ENCODE measurements around the gene EDC3.

DNA sequence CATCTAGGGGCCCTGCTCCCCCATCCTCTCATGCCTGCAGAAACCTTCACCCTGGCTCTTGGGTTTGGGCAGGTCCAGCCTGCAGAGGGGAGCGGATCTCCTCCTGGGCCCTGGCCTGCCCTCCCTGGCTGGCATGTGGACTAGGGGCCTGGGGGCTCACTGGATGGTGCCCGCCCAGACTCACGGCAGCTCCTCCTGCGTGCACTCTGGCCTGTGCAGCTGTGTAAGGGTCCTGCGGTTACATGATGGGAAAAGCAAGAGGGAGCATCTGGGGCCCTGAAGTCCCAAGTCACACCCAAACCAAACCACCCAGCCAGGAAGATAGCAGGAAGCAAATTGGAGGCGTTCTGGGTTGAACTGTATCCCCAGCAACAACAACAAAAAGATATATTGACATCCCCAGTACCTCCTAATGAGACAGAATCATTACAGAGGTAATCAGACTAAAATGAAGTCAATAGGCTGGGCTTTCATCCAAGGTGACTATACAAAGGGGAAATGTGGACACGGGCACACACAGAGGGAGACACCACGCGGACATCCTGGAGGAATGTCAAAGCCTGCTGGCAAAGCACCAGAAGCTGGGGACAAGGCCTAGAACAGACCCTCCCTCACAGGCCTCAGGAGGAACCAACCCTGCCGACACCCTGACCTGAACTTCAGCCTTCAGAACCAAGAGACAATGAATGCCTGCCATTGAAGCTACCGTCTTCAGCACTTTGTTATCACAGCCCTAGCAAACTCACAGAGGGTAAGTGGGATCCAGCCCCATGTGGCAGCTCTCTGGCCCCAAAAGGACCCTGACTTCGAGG lies 90.6 kb downstream of the EDC3 start:
- TF ChIP-seq, protein P1, sequence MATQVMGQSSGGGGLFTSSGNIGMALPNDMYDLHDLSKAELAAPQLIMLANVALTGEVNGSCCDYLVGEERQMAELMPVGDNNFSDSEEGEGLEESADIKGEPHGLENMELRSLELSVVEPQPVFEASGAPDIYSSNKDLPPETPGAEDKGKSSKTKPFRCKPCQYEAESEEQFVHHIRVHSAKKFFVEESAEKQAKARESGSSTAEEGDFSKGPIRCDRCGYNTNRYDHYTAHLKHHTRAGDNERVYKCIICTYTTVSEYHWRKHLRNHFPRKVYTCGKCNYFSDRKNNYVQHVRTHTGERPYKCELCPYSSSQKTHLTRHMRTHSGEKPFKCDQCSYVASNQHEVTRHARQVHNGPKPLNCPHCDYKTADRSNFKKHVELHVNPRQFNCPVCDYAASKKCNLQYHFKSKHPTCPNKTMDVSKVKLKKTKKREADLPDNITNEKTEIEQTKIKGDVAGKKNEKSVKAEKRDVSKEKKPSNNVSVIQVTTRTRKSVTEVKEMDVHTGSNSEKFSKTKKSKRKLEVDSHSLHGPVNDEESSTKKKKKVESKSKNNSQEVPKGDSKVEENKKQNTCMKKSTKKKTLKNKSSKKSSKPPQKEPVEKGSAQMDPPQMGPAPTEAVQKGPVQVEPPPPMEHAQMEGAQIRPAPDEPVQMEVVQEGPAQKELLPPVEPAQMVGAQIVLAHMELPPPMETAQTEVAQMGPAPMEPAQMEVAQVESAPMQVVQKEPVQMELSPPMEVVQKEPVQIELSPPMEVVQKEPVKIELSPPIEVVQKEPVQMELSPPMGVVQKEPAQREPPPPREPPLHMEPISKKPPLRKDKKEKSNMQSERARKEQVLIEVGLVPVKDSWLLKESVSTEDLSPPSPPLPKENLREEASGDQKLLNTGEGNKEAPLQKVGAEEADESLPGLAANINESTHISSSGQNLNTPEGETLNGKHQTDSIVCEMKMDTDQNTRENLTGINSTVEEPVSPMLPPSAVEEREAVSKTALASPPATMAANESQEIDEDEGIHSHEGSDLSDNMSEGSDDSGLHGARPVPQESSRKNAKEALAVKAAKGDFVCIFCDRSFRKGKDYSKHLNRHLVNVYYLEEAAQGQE (IDR thresholded peaks at IDR 0.05; ENCODE audit: unreplicated experiment): no peak
- TF ChIP-seq EZH2 (IDR thresholded peaks at IDR 0.05; ENCODE audit: low read depth, unreplicated experiment) (no peak), EZH2phosphoT487 (IDR thresholded peaks at IDR 0.05; ENCODE audit: unreplicated experiment) (no peak)
- TF ChIP-seq, protein P2, sequence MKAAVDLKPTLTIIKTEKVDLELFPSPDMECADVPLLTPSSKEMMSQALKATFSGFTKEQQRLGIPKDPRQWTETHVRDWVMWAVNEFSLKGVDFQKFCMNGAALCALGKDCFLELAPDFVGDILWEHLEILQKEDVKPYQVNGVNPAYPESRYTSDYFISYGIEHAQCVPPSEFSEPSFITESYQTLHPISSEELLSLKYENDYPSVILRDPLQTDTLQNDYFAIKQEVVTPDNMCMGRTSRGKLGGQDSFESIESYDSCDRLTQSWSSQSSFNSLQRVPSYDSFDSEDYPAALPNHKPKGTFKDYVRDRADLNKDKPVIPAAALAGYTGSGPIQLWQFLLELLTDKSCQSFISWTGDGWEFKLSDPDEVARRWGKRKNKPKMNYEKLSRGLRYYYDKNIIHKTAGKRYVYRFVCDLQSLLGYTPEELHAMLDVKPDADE (IDR thresholded peaks at IDR 0.05): no peak

All from GM23338 (cell line).